HFFc6 (cell line): Measurements from ENCODE around the gene DDI2. TPM values are rescaled to one million over a fixed set of nuclear protein-coding genes. Genes with fewer than 3 reads are reported as not detected.

Experiments used
- DNase-seq: peaks from one replicate; pipeline ENCODE4 v3.0.0-alpha.2; 2018
- H3K27ac Mint-ChIP-seq: 2 replicates; pipeline ENCODE4 v1.8.0; 2020; ENCODE audit warnings: mild to moderate bottlenecking, mixed read lengths
- H3K27me3 Mint-ChIP-seq: 2 replicates; pipeline ENCODE4 v1.8.0; 2021; ENCODE audit warnings: mild to moderate bottlenecking, moderate library complexity, mixed read lengths; ENCODE audit not compliant: insufficient read depth
- H3K36me3 Mint-ChIP-seq: 2 replicates; pipeline ENCODE4 v1.8.0; 2021; ENCODE audit warnings: low read depth, mixed read lengths
- H3K4me1 Mint-ChIP-seq: 2 replicates; pipeline ENCODE4 v1.8.0; 2020; ENCODE audit warnings: low read depth, mixed read lengths
- H3K4me3 Mint-ChIP-seq: 2 replicates; pipeline ENCODE4 v1.8.0; 2020; ENCODE audit warnings: mild to moderate bottlenecking, moderate library complexity, mixed read lengths
- H3K9me3 Mint-ChIP-seq: 2 replicates; pipeline ENCODE4 v1.8.0; 2020; ENCODE audit warnings: mild to moderate bottlenecking, mixed read lengths
- total RNA-seq, 6 experiments: library from RNA; stranded (reverse); fragmentation: NEBNext Ultra II Directional; extraction: Animal tissue kit (Norgen Biotek cat#: 25700); gene quantifications; 2 replicates in 1 of 6; 3 replicates in 5 of 6; pipeline ENCODE4 v1.2.3, GENCODE V29; 2021
- TF ChIP-seq, protein P1 (sequence below): fragments of 200-600 bp; sonication (generic); IDR thresholded peaks from 2 replicates; pipeline ENCODE4 v1.5.0; 2021; ENCODE audit warnings: antibody characterized with exemption, mild to moderate bottlenecking

DDI2 gene
- total RNA-seq, 6 experiments from 2014 or later, result 11.6 to 15.3 (median 13.3) TPM

GRCh38 chr1:15616373-15617172 is 685 bp upstream of the DDI2 start:
- Mint-ChIP-seq H3K36me3 (no peaks in the 10 kb centered on the region), H3K27me3 (peaks cover 4% of the 10 kb centered on the region; the same call in 1 of the 2 replicates), H3K4me3 (peak overlapping the region; percentile 91), H3K9me3 (no peaks in the 10 kb centered on the region), H3K27ac (peak overlapping the region; percentile 95), H3K4me1 (peaks cover 40% of the 10 kb centered on the region)
- DNase-seq, result no peak
- TF ChIP-seq, protein P1, sequence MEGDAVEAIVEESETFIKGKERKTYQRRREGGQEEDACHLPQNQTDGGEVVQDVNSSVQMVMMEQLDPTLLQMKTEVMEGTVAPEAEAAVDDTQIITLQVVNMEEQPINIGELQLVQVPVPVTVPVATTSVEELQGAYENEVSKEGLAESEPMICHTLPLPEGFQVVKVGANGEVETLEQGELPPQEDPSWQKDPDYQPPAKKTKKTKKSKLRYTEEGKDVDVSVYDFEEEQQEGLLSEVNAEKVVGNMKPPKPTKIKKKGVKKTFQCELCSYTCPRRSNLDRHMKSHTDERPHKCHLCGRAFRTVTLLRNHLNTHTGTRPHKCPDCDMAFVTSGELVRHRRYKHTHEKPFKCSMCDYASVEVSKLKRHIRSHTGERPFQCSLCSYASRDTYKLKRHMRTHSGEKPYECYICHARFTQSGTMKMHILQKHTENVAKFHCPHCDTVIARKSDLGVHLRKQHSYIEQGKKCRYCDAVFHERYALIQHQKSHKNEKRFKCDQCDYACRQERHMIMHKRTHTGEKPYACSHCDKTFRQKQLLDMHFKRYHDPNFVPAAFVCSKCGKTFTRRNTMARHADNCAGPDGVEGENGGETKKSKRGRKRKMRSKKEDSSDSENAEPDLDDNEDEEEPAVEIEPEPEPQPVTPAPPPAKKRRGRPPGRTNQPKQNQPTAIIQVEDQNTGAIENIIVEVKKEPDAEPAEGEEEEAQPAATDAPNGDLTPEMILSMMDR, result no peak

- peaks cover 4% of the 10 kb centered on the region; the same call in 1 of the 2 replicates for H3K27me3 Mint-ChIP-seq
- peak overlapping the region; percentile 95 for H3K27ac Mint-ChIP-seq
- DNase-seq, result no peak
- H3K4me1 Mint-ChIP-seq, result peaks cover 54% of the 10 kb centered on the region
- H3K9me3 Mint-ChIP-seq, result no peaks in the 10 kb centered on the region
- H3K4me3 Mint-ChIP-seq, result peak overlapping the region; percentile 91
- no peaks in the 10 kb centered on the region for H3K36me3 Mint-ChIP-seq
- TF ChIP-seq, protein P1, result no peak
Observed at GRCh38 chr1:15618077-15618654, 908 bp downstream of the DDI2 start.

DNA sequence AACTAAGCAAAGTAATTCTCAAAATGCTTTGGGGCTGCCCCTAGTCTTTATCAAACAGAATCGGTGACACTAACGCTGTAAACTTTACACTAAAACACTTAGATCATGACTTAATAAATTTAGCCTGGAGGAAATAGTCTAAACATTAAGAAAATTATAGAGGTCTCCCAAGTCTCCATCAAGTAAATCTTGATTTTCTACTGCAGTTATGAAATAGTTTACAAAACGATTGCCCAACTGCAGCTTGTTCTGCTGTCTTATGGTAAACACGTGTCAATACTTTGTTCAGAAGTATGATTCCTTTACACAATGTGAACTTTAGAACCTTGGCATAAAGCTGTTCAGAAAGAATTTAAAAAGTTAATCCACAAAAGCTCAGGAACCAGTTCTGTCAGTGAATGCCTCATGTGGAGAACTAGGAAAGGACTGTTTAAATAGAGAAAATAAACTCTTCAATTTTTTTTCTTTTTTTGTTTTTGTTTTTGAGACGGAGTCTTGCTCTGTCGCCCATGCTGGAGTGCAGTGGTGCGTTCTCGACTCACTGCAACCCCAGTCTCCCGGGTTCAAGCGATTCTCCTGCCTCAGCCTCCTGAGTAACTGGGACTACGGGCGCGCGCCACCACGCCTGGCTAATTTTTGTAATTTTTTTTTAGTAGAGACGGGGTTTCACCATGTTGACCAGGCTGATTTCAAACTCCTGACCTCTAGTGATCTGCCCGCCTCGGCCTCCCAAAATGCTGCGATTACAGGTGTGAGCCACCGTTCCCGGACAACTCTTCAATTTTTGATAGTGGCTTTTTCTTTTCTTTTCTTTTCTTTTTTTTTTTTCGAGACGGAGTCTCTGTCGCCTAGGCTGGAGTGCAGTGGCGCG is 1.6 kb downstream of the DDI2 start:
- peak; percentile 56 for DNase-seq
- Mint-ChIP-seq H3K27me3 (peaks cover 4% of the 10 kb centered on the region; the same call in 1 of the 2 replicates), H3K4me1 (peaks cover 54% of the 10 kb centered on the region), H3K27ac (peak overlapping the region; percentile 95), H3K36me3 (no peaks in the 10 kb centered on the region), H3K4me3 (peak overlapping the region; percentile 91), H3K9me3 (no peaks in the 10 kb centered on the region)
- TF ChIP-seq, protein P1, result no peak; the same call in 1 of the 2 replicates

GRCh38 chr1:15620155-15620545 is 2.9 kb downstream of the DDI2 start:
- Mint-ChIP-seq H3K27ac (peak overlapping the region; percentile 83), H3K9me3 (no peaks in the 10 kb centered on the region), H3K36me3 (peaks cover 2% of the 10 kb centered on the region; the same call in 1 of the 2 replicates), H3K4me3 (peak overlapping the region; percentile 54), H3K27me3 (peaks cover 3% of the 10 kb centered on the region; the same call in 1 of the 2 replicates), H3K4me1 (peaks cover 65% of the 10 kb centered on the region)
- TF ChIP-seq, protein P1, result no peak
- DNase-seq, result peak; percentile 23
